K562 (cell line): ENCODE measurements around the gene STPG4. TPM values are rescaled to one million over a fixed set of nuclear protein-coding genes. Genes with fewer than 3 reads are reported as not detected.

Experiments used
- ATAC-seq: fragments of 200-7000 bp; cut with Tn5 transposase; 3 replicates; pipeline ENCODE4 v1.9.1; 2020; ENCODE audit warnings: moderate library complexity
- BruUV-seq: library from RNA; stranded (reverse); fragments of 400-500 nt; replicated peaks from 2 replicates; lab custom pipeline; 2021; lab: Mats Ljungman, UMichigan
- CTCF ChIA-PET: fragments of 300-600 bp; formaldehyde crosslinking; extraction: SDS; loops from one replicate; lab custom pipeline; 2021; ENCODE audit warnings: low intra/inter-chr PET ratio; lab: Yijun Ruan, JAX
- POLR2A ChIA-PET: fragments of 300-600, 350-650 bp; sonication (Branson Sonifier 250); formaldehyde crosslinking; extraction: SDS; loops from one replicate; lab custom pipeline; 2021; ENCODE audit warnings: antibody characterized with exemption, inconsistent platforms; lab: Yijun Ruan, JAX
- DNase-seq, 4 experiments: peaks; one replicate each; pipeline versions ENCODE4 v3.0.0 to v3.0.0-alpha.2; 2011 to 2018; ENCODE audit warnings: low spot score in 3 of 4, mixed read lengths in 3 of 4; ENCODE audit errors: extremely low read depth in 1 of 4
- FAIRE-seq: peaks from 2 replicates; lab custom pipeline; 2011; peaks lifted over from hg19 to GRCh38; lab: Jason Lieb, UNC
- H2AFZ ChIP-seq: 2 replicates; pipeline ENCODE4 v1.6.0; 2011; ENCODE audit warnings: low read depth, low read length, control low read depth, inconsistent platforms
- H3K27ac ChIP-seq: fragments of 200-600 bp; 3 replicates; pipeline ENCODE4 v1.8.0; 2011; ENCODE audit warnings: low read depth, mild to moderate bottlenecking, control low read depth, inconsistent platforms, low read length, moderate library complexity, mixed read lengths; ENCODE audit errors: extremely low read depth
- H3K27me3 ChIP-seq, 2 experiments: fragments of 300-600 bp in 1 of 2; 2 replicates in 1 of 2; 3 replicates in 1 of 2; pipeline versions ENCODE4 v1.6.0 to v1.8.0; 2011; ENCODE audit warnings: inconsistent platforms in 2 of 2, low read length in 2 of 2, mild to moderate bottlenecking in 1 of 2, mixed read lengths in 1 of 2, moderate library complexity in 1 of 2; ENCODE audit not compliant: control insufficient read depth in 2 of 2, insufficient read depth in 2 of 2
- H3K36me3 ChIP-seq: fragments of 300-600 bp; 3 replicates; pipeline ENCODE4 v1.8.0; 2011; ENCODE audit warnings: mild to moderate bottlenecking, low read length, inconsistent platforms; ENCODE audit not compliant: control insufficient read depth, insufficient read depth
- H3K4me1 ChIP-seq, 2 experiments: fragments of 200-600 bp in 1 of 2; replicated peaks in 1 of 2; 2 replicates in 1 of 2; 3 replicates in 1 of 2; pipeline versions ENCODE4 v1.5.1 to v1.8.0; 2011; ENCODE audit warnings: inconsistent platforms in 2 of 2, low read length in 2 of 2, mild to moderate bottlenecking in 1 of 2, mixed read lengths in 1 of 2, moderate library complexity in 1 of 2; ENCODE audit not compliant: control insufficient read depth in 2 of 2, insufficient read depth in 2 of 2
- H3K4me2 ChIP-seq: 2 replicates; pipeline ENCODE4 v1.6.1; 2011; ENCODE audit warnings: low read length, control low read depth, inconsistent platforms, mixed read lengths; ENCODE audit not compliant: insufficient read depth
- H3K4me3 ChIP-seq: fragments of 200-600 bp; sonication (generic), shearing (Covaris generic); 2 replicates; pipeline ENCODE4 v1.5.1; 2016; ENCODE audit warnings: control low read depth, inconsistent platforms
- H3K79me2 ChIP-seq: fragments of 200-600 bp; 3 replicates; pipeline ENCODE4 v1.8.0; 2011; ENCODE audit warnings: low read length, inconsistent platforms; ENCODE audit not compliant: control insufficient read depth, insufficient read depth
- H3K9ac ChIP-seq, 2 experiments: 2 replicates each; pipeline versions ENCODE4 v1.6.0 to v1.6.1; 2011; ENCODE audit warnings: low read depth in 2 of 2, low read length in 2 of 2, control low read depth in 1 of 2, inconsistent platforms in 1 of 2, mild to moderate bottlenecking in 1 of 2, mixed read lengths in 1 of 2; ENCODE audit not compliant: insufficient read depth in 1 of 2
- H3K9me1 ChIP-seq: one replicate; pipeline ENCODE4 v1.6.0; 2011; ENCODE audit warnings: inconsistent platforms, mild to moderate bottlenecking, low read length, moderate library complexity; ENCODE audit not compliant: control insufficient read depth, insufficient read depth
- H3K9me3 ChIP-seq: replicated peaks from 2 replicates; pipeline ENCODE4 v1.5.1; 2011; ENCODE audit warnings: low read depth, low read length, inconsistent platforms; ENCODE audit not compliant: control insufficient read depth, insufficient read depth
- H4K20me1 ChIP-seq: replicated peaks from 2 replicates; pipeline ENCODE4 v1.6.1; 2011; ENCODE audit warnings: low read length, inconsistent platforms, mixed read lengths; ENCODE audit not compliant: control insufficient read depth, insufficient read depth
- FOXA1 ChIP-seq: fragments of 450-650 bp; IDR thresholded peaks from 2 replicates; pipeline ENCODE4 v1.6.1; 2016; ENCODE audit warnings: mild to moderate bottlenecking, borderline replicate concordance
- GATA2 ChIP-seq: sonication (generic); formaldehyde crosslinking; IDR thresholded peaks from 2 replicates; pipeline ENCODE4 v1.4.0; 2020; ENCODE audit warnings: mild to moderate bottlenecking, missing genetic modification reagents
- JUND ChIP-seq, 2 experiments: IDR thresholded peaks; 2 replicates in 1 of 2; 3 replicates in 1 of 2; pipeline ENCODE4 v1.6.1; 2011; ENCODE audit warnings: borderline replicate concordance in 2 of 2, low read depth in 2 of 2, low read length in 2 of 2, improper control_type of control experiment in 1 of 2, missing biosample characterization in 1 of 2, missing genetic modification characterization in 1 of 2, missing genetic modification reagents in 1 of 2
- NCOR1 ChIP-seq: fragments of 450-650 bp; IDR thresholded peaks from 2 replicates; pipeline ENCODE4 v1.6.1; 2016; ENCODE audit warnings: mild to moderate bottlenecking, moderate library complexity
- NFIC ChIP-seq: fragments of 450-650 bp; IDR thresholded peaks from 2 replicates; pipeline ENCODE4 v1.6.1; 2017; ENCODE audit warnings: mild to moderate bottlenecking, inconsistent platforms
- PHB2 ChIP-seq: fragments of 450-650 bp; IDR thresholded peaks from 2 replicates; pipeline ENCODE4 v1.6.1; 2017; ENCODE audit warnings: low read depth
- SMARCC2 ChIP-seq: fragments of 450-650 bp; IDR thresholded peaks from 2 replicates; pipeline ENCODE4 v1.6.1; 2017; ENCODE audit warnings: antibody characterized with exemption, moderate library complexity, mild to moderate bottlenecking, low read depth
- SOX6 ChIP-seq: fragments of 450-650 bp; IDR thresholded peaks from 2 replicates; pipeline ENCODE4 v1.6.1; 2014; ENCODE audit warnings: mild to moderate bottlenecking
- TBP ChIP-seq: optimal IDR thresholded peaks from 2 replicates; pipeline ENCODE3; 2011; ENCODE audit warnings: low read depth, low read length, improper control_type of control experiment
- WGBS: fragments of 100-300 bp; shearing (Covaris generic); methylation state at CpG from one replicate; pipeline ENCODE4 v1.1.6; 2016; ENCODE audit warnings: low coverage, mixed read lengths; ENCODE audit not compliant: insufficient coverage; ENCODE audit errors: missing lambda C conversion rate; 5-methylcytosine and 5-hydroxymethylcytosine counted together
- in situ Hi-C: fragments of 300-500 bp; cut with MboI; formaldehyde crosslinking; loops from 4 replicates; pipeline ENCODE4 v1.15.0; 2018; ENCODE audit warnings: inconsistent platforms, mixed read lengths
- intact Hi-C: fragments of 100-400 bp; cut with micrococcal nuclease; formaldehyde crosslinking; loops from 2 replicates; pipeline ENCODE4 v1.14.2; 2022
- polyA plus RNA-seq, 8 experiments: library from polyadenylated mRNA; depleted of rRNA in 4 of 8; stranded (reverse) in 5 of 8; unstranded in 3 of 8; fragments of >200 nt; fragmentation: Nextera tagmentation in 2 of 8; fragmentation: Illumina TruSeq in 1 of 8; extraction: Ambion mirVana in 2 of 8; extraction: Trizol in 1 of 8; gene quantifications; 2 replicates each; pipeline versions ENCODE4 v1.2.1 to v1.2.3, GENCODE V29; 2011 to 2014; ENCODE audit warnings: inconsistent platforms in 1 of 8, missing spikeins in 1 of 8
- total RNA-seq, 7 experiments: library from RNA; depleted of rRNA in 6 of 7; stranded (reverse); fragments of >200 nt in 6 of 7; fragmentation: Illumina TruSeq in 2 of 7; extraction: Trizol in 2 of 7; gene quantifications; 2 replicates each; pipeline versions ENCODE4 v1.2.1 to v1.2.3, GENCODE V29; 2011 to 2021; ENCODE audit warnings: low replicate concordance in 1 of 7
- TF ChIP-seq, protein P1 (sequence below): fragments of 450-650 bp; IDR thresholded peaks from 2 replicates; pipeline ENCODE4 v1.6.1; 2016; ENCODE audit warnings: mild to moderate bottlenecking
- TF ChIP-seq, protein P2 (sequence below): fragments of 450-650 bp; IDR thresholded peaks from 2 replicates; pipeline ENCODE4 v1.6.1; 2018; ENCODE audit not compliant: partially characterized antibody

The STPG4 gene
- total and polyA plus RNA-seq, 9 of the 15 experiments (the other 6 are each of a cell fraction or from before 2014, with no cell fraction given) = 0.10 to 0.68 (median 0.22) TPM; not detected in 6

DNA sequence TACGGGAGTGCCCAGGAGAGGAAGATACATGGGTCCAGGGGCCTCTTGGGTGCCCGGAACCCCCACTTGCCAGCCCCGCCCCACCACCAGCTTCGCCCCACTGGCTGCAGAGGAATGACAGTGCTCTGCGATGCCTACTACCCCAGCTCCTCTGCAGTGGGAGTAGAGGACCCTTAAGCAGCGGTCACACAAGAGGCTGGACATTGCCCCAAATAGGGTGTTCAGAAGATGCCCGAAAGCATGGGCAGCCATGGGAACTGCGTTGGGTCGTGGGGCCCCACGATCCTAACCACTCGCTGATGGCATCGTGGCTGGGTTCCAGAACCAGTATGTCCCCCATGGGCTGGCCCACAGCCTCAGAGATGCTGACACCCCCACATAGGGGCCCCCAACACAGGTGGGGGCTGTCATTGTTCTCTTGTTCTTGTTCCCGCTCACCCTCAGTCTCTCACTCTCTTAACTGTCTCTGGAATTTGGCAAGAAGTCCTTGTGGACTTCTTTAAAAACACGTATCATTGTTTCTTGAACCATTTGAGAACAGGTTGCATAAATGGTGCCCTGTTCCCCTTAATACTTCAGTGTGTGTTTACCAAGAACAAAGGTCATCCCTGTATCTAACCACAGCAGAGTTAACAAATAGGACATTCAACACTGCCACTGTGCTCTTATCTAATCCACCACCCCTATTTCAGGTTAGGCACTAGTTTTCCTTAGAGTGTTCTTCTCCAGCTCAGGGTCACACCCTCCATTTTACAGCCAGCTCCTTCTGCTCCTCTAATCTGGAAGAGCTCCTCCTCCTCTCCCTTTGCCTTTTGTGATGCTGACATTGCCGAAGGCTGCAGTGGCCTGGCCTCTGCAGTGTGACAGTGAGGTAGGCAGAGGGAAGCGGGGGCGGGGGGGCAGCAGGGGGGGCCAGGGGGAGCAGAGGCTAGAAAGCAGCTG is 76.3 kb downstream of the STPG4 start:
- CTCF ChIA-PET = no interaction called here
- H3K4me1 ChIP-seq = peaks cover 11 to 26% of the 10 kb centered on the region in 2 experiments
- 23% methylated on average over 9 of the region's 17 CpGs for WGBS
- no peaks in the 10 kb centered on the region for H3K9me1 ChIP-seq
- peak overlapping the region in 1 of 2 experiments; percentile 68; a peak in 2 of 4 replicates for H3K9ac ChIP-seq
- DNase-seq = peak; percentile 64 to 88 (median 74)
- in situ Hi-C loops (no loop called here), intact Hi-C loops (no loop called here)
- no TSS peak for BruUV-seq
- no peak overlapping the region for H2AFZ ChIP-seq
- H4K20me1 ChIP-seq = peaks cover 25% of the 10 kb centered on the region
- POLR2A ChIA-PET = interaction anchor here (0.6 to 1.4 kb wide), 8 partner anchors 10 to 192 kb away, joined by 3 to 7 read pairs (median 4); no protein-coding TSS in a partner anchor
- no peak overlapping the region for H3K4me3 ChIP-seq
- no peak overlapping the region for H3K27ac ChIP-seq
- ATAC-seq = peak; percentile 85
- no peaks in the 10 kb centered on the region for H3K27me3 ChIP-seq
- H3K36me3 ChIP-seq = no peaks in the 10 kb centered on the region
- FAIRE-seq = peak; percentile 89
- no peaks in the 10 kb centered on the region for H3K79me2 ChIP-seq
- no peaks in the 10 kb centered on the region for H3K9me3 ChIP-seq
- peak overlapping the region; percentile 55; the same call in 1 of the 2 replicates for H3K4me2 ChIP-seq
- TF ChIP-seq GATA2 (peak; percentile 92), PHB2 (peak; percentile 76; the same call in 1 of the 2 replicates), SOX6 (peak; percentile 95), NCOR1 (peak; percentile 93), JUND (IDR thresholded peaks at IDR 0.05; ENCODE audit: borderline replicate concordance, low read depth, low read length) (0 out of 2 replicates have a peak, but pooled peaks have one; percentile 34), JUND (tag; IDR thresholded peaks at IDR 0.05; ENCODE audit: borderline replicate concordance, low read depth, low read length) (peak; percentile 46; the same call in 1 of the 3 replicates), FOXA1 (peak; percentile 91), TBP (no peak), SMARCC2 (peak; percentile 72), NFIC (peak; percentile 79)
- TF ChIP-seq, protein P1, sequence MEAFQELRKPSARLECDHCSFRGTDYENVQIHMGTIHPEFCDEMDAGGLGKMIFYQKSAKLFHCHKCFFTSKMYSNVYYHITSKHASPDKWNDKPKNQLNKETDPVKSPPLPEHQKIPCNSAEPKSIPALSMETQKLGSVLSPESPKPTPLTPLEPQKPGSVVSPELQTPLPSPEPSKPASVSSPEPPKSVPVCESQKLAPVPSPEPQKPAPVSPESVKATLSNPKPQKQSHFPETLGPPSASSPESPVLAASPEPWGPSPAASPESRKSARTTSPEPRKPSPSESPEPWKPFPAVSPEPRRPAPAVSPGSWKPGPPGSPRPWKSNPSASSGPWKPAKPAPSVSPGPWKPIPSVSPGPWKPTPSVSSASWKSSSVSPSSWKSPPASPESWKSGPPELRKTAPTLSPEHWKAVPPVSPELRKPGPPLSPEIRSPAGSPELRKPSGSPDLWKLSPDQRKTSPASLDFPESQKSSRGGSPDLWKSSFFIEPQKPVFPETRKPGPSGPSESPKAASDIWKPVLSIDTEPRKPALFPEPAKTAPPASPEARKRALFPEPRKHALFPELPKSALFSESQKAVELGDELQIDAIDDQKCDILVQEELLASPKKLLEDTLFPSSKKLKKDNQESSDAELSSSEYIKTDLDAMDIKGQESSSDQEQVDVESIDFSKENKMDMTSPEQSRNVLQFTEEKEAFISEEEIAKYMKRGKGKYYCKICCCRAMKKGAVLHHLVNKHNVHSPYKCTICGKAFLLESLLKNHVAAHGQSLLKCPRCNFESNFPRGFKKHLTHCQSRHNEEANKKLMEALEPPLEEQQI = peak; percentile 37; the same call in 1 of the 2 replicates
- TF ChIP-seq, protein P2, sequence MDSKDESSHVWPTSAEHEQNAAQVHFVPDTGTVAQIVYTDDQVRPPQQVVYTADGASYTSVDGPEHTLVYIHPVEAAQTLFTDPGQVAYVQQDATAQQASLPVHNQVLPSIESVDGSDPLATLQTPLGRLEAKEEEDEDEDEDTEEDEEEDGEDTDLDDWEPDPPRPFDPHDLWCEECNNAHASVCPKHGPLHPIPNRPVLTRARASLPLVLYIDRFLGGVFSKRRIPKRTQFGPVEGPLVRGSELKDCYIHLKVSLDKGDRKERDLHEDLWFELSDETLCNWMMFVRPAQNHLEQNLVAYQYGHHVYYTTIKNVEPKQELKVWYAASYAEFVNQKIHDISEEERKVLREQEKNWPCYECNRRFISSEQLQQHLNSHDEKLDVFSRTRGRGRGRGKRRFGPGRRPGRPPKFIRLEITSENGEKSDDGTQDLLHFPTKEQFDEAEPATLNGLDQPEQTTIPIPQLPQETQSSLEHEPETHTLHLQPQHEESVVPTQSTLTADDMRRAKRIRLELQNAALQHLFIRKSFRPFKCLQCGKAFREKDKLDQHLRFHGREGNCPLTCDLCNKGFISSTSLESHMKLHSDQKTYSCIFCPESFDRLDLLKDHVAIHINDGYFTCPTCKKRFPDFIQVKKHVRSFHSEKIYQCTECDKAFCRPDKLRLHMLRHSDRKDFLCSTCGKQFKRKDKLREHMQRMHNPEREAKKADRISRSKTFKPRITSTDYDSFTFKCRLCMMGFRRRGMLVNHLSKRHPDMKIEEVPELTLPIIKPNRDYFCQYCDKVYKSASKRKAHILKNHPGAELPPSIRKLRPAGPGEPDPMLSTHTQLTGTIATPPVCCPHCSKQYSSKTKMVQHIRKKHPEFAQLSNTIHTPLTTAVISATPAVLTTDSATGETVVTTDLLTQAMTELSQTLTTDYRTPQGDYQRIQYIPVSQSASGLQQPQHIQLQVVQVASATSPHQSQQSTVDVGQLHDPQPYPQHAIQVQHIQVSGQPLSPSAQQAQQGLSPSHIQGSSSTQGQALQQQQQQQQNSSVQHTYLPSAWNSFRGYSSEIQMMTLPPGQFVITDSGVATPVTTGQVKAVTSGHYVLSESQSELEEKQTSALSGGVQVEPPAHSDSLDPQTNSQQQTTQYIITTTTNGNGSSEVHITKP = peak; percentile 22
